PC-3 (cell line): Measurements from ENCODE around the gene PIK3R3.

Source experiments
- CTCF ChIP-seq: fragments of 300-600 bp; sonication (generic); conservative IDR thresholded peaks from 2 replicates; pipeline ENCODE4 v1.5.1; 2017; ENCODE audit warnings: antibody characterized with exemption, low read depth, mild to moderate bottlenecking, low read length
- EZH2 ChIP-seq: fragments of 300-600 bp; sonication (generic); IDR thresholded peaks from one replicate; pipeline ENCODE4 v1.6.1; 2017; ENCODE audit warnings: antibody characterized with exemption, mild to moderate bottlenecking, low read length; ENCODE audit not compliant: unreplicated experiment

GRCh38 chr1:46065405-46065804 is 67.0 kb downstream of the PIK3R3 start:
- TF ChIP-seq CTCF, result no peak
- no peak for TF ChIP-seq EZH2
